ENCODE results near the gene NR1H2. TPM values are rescaled to one million over a fixed set of nuclear protein-coding genes. Genes with fewer than 3 reads are reported as not detected.
"Not testable (repeated sequence)": the region's sequence is repeated elsewhere in the genome, so short reads cannot be mapped to it uniquely, and the experiment has no call there.

NR1H2 gene
- total RNA-seq, 4 donors from 2014 or later = 73.5 to 93.5 (median 82.0) TPM

DNA sequence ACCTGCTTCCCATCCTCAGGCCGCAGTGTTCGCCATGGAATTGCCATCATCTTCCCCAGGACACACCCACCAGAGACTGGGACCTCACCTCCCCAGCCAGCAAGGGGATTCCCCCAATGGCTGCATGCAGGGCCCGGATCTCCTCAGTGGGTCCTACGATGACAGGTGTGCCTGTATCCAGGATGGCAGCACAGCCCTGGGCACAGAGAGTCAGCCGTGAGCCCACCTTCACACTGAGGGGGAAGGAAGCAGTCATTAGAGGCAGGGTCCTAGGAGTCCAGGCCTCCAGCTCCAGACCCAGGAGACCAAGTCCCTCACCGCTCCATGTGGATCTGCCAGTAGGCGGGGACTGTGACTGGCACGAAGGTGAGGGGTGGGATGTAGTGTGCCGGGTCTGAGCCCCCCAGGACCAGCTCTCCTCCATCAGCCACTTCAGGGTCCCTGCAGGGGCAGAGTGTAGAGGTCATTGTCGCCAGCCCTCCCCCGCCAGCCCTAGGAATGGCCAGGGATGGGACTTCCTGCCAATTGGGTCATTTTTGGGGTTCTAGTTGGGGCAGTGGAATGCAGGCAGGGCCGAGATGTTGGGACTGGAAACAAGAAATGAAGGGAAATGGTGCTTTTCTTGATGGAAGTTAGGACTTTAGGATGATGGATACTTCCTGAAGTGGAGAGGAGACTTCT lies 41.4 kb upstream of the NR1H2 start:
- DNase-seq (ENCODE audit: low spot score) = no peak
- TF ChIP-seq, protein P1, sequence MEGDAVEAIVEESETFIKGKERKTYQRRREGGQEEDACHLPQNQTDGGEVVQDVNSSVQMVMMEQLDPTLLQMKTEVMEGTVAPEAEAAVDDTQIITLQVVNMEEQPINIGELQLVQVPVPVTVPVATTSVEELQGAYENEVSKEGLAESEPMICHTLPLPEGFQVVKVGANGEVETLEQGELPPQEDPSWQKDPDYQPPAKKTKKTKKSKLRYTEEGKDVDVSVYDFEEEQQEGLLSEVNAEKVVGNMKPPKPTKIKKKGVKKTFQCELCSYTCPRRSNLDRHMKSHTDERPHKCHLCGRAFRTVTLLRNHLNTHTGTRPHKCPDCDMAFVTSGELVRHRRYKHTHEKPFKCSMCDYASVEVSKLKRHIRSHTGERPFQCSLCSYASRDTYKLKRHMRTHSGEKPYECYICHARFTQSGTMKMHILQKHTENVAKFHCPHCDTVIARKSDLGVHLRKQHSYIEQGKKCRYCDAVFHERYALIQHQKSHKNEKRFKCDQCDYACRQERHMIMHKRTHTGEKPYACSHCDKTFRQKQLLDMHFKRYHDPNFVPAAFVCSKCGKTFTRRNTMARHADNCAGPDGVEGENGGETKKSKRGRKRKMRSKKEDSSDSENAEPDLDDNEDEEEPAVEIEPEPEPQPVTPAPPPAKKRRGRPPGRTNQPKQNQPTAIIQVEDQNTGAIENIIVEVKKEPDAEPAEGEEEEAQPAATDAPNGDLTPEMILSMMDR (IDR thresholded peaks at IDR 0.05) = no peak
- ATAC-seq (ENCODE audit: low FRiP score) = no peak

DNA sequence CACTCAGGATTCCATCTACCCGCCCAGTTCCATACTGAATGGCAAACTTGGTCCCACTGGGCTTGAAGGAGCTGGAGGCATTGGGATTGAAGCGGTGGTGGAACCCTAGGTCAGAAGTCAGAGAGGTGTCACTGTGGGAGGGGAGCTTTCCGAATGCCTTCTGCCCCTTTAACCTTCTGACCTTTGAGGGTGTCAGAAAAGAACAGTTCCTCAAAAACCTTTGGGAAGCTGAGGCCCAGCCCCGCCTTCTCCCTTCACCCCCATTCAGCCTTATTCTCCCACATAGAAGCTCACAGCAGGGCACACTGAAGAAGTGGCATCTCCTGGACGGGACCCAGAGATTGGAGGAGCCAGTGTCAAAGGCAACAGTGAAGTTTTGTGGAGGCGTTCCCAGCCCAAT lies 39.2 kb upstream of the NR1H2 start:
- not testable (repeated sequence) for ATAC-seq (ENCODE audit: low FRiP score); DNase-seq (ENCODE audit: low spot score)

DNA sequence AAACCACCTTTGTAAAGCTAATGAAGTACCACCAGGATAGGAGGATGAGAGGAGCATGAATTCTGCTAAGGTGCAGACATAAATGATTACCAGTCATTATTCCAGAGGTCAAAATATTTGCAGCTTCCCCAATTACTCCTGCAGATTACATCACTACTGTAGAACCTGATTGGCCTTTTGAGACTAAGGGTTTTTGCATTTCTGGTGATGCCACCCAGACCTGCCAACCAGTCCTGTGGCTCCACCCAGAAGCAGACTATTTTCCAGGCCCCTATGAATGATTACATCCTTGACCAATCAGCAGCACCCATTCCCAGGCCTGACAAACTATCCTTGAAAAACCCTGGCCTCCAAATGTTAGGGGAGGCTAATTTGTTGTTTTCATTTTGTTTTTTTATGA lies 35.9 kb upstream of the NR1H2 start:
- no peak for DNase-seq (ENCODE audit: low spot score)
- TF ChIP-seq, protein P1 (IDR thresholded peaks at IDR 0.05) = no peak
- no peak for ATAC-seq (ENCODE audit: low FRiP score)

DNA sequence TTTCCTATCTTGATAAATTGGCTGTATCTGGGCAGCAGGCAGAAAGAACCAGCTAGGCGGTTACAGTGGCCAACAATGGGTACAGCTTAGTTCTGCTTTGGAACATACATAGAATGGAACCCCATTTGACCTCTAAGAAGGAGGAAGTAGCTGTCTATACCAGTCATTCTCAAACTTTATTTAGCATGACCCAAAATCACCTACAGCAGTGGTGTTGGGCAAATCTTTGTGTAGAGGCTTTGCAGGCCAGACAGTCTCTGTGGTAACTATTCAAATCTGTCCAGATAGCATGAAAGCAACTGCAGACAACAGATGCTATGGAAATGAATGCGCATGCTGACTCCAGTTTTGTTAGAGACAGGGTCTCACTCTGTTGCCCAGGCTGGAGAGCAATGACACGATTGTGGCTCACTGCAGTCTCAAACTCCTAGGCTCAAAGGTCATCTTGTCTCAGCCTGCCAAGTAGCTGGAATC lies 35.1 kb upstream of the NR1H2 start:
- no peak for ATAC-seq (ENCODE audit: low FRiP score)
- TF ChIP-seq, protein P1 (IDR thresholded peaks at IDR 0.05) = no peak
- no peak for DNase-seq (ENCODE audit: low spot score)

DNA sequence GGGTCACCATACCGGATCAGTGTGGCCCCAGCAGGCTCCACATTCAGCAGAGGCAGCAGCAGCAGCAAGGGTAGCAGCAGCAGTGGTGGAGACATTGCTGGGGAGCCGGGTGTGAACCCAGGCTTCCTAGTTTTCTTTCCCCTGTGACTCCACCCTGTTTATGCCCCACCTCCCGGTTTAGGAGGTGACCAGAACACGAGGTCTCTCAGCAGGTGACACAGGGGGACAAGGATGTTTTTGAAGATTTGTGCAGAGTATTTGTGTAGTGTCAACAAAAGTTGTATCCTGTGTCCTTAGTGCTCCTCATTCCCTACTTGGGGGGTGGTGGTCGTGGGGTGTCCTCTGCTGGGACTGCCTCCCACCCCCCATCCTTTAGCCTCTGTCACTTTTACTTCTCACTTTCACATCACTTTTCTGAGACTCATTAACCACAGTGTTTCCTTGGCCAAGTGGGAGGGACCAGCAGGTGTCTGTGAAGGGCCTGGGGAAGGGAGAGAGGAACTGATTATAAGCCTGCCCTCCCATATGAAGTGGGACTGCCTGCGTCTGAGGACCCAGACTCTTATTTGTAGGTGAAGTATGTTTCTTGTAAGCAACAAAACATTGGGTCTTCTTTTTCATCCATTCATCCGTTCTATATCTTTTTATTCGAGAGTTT lies 31.5 kb upstream of the NR1H2 start:
- DNase-seq (ENCODE audit: low spot score) (no peak), ATAC-seq (ENCODE audit: low FRiP score) (no peak)
- TF ChIP-seq, protein P1 (IDR thresholded peaks at IDR 0.05) = no peak

DNA sequence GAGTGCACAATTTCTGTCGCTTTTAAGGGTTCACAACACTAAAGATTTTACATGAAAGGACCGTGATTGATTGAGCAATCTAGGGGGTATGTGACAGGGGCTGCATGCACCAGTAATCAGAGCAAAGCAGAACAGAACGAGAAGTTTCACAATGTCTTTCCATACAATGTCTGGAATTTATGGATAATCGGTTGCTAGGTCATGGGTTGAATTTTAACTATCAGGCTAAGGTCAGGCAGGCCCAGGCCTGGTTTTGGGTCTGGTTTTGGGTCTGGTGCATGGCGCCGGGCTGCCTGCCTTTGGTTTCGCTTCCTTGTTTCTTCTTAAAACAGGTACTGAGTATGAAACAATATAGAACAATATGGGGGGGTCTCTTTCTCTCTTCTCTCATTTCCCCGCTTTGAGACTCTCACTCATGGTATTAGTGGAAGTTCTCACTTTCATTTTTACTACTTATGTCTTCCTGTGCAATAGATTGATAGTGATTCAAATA lies 29.1 kb upstream of the NR1H2 start:
- DNase-seq (ENCODE audit: low spot score); ATAC-seq (ENCODE audit: low FRiP score): not testable (repeated sequence)

DNA sequence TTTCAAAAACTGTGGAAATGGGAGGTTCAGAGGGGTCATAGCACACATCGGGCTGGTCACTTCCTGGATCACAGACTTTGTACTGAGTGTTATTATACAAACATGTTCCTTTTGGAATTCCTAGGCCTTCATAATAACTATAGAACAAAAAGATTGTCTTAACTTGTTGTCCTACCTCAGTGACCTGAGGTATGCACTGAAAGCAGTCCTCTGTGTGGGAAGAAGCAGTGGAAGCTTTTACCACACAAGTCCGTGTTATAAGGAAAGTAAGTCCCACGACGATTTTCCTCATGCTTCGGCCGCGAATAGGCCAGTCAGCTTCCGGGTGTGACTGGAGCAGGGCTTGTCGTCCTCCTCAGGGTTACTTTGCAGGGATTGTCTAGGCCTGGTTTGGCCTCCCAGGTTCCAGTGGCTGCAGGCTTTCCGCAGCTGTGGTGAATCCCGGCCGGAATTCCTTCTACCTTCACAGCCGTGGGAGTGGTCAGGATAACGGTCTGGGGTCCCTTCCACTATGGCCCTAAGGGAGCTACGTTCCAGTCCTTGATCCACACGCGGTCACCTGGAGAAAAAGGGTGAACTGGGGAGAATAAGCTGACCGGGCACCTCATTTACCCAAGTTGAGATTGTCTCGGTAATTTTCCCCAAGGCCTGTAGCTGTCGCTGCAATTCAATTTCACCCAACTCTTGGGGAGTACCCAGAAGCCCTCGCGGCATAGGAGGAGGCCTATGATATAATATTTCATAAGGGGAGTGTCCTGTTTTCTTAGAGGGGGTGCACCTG lies 26.8 kb upstream of the NR1H2 start:
- ATAC-seq (ENCODE audit: low FRiP score) (no peak), DNase-seq (ENCODE audit: low spot score) (no peak)
- TF ChIP-seq, protein P1 (IDR thresholded peaks at IDR 0.05) = no peak
